BE2C (cell line): ENCODE results near the gene RGS9BP.

ENCODE experiments used
- DNase-seq: peaks from one replicate; pipeline ENCODE4 v3.0.0-alpha.2; 2020
- H3K27me3 ChIP-seq: fragments of 250-450 bp; sonication (Bioruptor Pico); 2 replicates; pipeline ENCODE4 v1.5.1; 2020; ENCODE audit warnings: mild to moderate bottlenecking
- H3K36me3 ChIP-seq: fragments of 250-450 bp; sonication (Bioruptor Pico); 2 replicates; pipeline ENCODE4 v1.5.1; 2020; ENCODE audit warnings: mild to moderate bottlenecking
- H3K4me1 ChIP-seq: fragments of 250-450 bp; sonication (Bioruptor Pico); 2 replicates; pipeline ENCODE4 v1.5.1; 2020
- H3K4me3 ChIP-seq: 2 replicates; pipeline ENCODE4 v1.5.1; 2011; ENCODE audit warnings: low read depth, low read length
- H3K9me3 ChIP-seq: fragments of 250-450 bp; sonication (Bioruptor Pico); 2 replicates; pipeline ENCODE4 v1.5.1; 2020
- TF ChIP-seq, protein P1 (sequence below): IDR thresholded peaks from 2 replicates; pipeline ENCODE4 v1.5.1; 2012; ENCODE audit warnings: mild to moderate bottlenecking, low read depth, low read length

RGS9BP gene

DNA sequence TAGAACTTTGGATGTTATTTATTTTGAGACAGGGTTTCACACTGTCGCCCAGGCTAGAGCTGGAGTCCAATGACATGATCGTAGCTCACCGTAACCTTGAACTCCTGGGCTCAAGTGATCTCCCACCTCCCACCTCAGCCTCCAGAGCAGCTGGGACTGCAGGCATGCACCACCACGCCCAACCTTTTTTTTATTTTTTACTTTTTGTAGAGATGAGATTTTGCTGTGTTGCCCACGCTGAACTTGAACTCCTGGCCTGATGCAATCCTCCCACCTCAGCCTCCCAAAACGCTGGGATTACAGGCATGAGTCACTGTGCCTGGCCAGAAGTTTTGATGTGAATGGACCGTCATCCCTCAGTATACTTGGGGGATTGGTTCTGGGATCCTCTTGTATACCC, 14.3 kb upstream of the RGS9BP start:
- Histone ChIP-seq H3K27me3 (no peaks in the 10 kb centered on the region), H3K36me3 (peaks cover 7% of the 10 kb centered on the region), H3K4me1 (no peaks in the 10 kb centered on the region), H3K9me3 (no peaks in the 10 kb centered on the region), H3K4me3 (no peak overlapping the region)
- TF ChIP-seq, protein P1, sequence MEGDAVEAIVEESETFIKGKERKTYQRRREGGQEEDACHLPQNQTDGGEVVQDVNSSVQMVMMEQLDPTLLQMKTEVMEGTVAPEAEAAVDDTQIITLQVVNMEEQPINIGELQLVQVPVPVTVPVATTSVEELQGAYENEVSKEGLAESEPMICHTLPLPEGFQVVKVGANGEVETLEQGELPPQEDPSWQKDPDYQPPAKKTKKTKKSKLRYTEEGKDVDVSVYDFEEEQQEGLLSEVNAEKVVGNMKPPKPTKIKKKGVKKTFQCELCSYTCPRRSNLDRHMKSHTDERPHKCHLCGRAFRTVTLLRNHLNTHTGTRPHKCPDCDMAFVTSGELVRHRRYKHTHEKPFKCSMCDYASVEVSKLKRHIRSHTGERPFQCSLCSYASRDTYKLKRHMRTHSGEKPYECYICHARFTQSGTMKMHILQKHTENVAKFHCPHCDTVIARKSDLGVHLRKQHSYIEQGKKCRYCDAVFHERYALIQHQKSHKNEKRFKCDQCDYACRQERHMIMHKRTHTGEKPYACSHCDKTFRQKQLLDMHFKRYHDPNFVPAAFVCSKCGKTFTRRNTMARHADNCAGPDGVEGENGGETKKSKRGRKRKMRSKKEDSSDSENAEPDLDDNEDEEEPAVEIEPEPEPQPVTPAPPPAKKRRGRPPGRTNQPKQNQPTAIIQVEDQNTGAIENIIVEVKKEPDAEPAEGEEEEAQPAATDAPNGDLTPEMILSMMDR, result no peak
- no peak for DNase-seq

DNA sequence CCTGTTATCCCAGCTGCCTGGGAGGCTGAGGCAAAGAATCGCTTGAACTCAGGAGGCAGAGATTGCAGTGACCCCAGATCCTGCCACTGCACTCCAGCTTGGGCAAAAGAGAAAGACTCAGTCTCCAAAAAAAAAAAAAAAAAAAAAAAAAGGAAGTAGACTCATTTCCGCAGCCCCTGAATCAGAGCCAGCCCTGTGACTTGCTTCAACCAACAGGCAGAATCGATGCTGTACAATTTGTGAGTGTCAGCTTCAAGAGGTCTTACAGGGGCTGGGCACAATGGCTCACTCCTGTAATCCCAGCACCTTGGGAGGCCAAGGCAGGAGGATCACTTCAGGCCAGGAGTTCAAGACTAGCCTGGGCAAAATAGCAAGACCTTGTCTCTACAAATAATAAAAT, 13.5 kb upstream of the RGS9BP start:
- no peaks in the 10 kb centered on the region for H3K4me1 ChIP-seq
- no peak overlapping the region for H3K4me3 ChIP-seq
- H3K36me3 ChIP-seq, result peaks cover 5% of the 10 kb centered on the region
- no peaks in the 10 kb centered on the region for H3K27me3 ChIP-seq
- TF ChIP-seq, protein P1, result no peak
- no peaks in the 10 kb centered on the region for H3K9me3 ChIP-seq
- DNase-seq, result no peak

DNA sequence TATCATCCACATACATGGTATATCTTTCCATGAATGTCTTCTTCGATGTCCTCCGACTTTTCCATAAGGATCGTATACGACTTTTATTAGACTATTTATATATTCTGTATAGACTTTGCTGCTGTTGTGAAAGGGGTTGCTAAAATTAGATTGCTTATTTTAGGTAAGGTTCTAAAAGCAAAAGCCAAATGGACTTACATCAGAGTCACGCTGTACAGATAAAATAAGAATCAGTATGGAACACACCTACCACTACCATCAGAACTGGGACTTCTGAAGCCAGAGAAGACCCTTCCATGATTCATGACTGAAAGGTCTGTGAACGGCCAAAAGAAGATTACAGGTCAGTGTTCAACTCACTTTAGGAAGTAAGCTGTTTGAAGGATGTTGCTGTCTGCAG, 9.6 kb upstream of the RGS9BP start:
- Histone ChIP-seq H3K4me1 (no peaks in the 10 kb centered on the region), H3K27me3 (no peaks in the 10 kb centered on the region), H3K36me3 (no peaks in the 10 kb centered on the region), H3K4me3 (no peak overlapping the region), H3K9me3 (no peaks in the 10 kb centered on the region)
- DNase-seq, result no peak
- TF ChIP-seq, protein P1, result no peak

DNA sequence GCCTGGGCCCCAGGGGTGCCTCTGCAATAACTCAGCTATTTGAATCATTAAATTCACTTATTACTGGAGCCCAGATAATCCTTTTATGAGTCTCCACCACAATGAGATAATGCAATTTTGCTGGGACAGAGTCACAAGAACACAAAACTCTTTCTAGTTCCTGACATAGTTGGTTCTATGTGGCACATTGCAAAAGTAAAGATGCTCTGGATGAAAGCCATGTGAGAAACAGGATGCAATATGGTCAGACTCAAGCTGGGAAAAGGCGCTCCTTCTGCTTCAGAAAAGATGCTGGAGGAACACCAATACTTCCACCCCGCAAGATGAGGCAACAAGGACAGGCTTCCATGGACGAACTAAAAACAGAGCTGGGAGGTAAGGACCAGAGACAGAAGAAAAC, 6.3 kb upstream of the RGS9BP start:
- H3K27me3 ChIP-seq, result no peaks in the 10 kb centered on the region
- H3K36me3 ChIP-seq, result no peaks in the 10 kb centered on the region
- TF ChIP-seq, protein P1, result no peak
- no peaks in the 10 kb centered on the region for H3K4me1 ChIP-seq
- no peaks in the 10 kb centered on the region for H3K9me3 ChIP-seq
- DNase-seq, result no peak
- H3K4me3 ChIP-seq, result no peak overlapping the region

DNA sequence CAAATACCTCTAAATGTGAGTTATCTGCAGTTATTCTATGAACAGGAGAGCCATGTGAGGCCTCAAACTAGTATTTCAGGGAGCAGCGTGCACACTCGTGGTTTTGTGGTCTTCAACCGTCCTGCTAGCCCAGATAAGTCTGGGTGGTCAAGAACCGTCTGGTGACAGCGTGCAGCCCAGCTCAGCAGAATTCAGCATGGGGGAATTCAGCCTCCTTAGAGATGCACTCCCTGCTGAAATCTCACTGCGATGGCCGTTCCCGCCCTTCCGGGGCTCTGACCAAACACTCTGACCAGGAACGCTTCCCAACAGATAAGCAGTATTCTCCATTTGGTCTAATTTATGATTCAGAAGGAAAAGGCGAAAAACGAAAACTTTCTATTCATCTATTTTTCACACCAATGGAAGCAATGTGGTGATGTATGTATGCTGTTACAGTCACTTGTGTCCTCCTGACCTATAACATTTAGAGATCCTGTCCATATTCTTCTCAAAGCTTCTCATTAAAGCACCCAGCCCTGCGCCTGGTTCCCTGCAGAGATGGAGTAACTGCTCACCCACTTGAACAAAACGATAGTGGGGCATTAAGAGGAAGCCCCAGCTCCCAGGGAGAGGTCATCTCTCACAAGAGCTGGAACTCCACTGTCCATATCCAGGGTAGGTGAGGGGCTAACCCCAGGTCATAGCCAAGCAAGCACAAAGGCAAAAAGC, 3.6 kb upstream of the RGS9BP start:
- no peak overlapping the region for H3K4me3 ChIP-seq
- DNase-seq, result no peak
- peaks cover 14% of the 10 kb centered on the region for H3K27me3 ChIP-seq
- H3K4me1 ChIP-seq, result no peaks in the 10 kb centered on the region
- H3K9me3 ChIP-seq, result no peaks in the 10 kb centered on the region; the same call in 1 of the 2 replicates
- TF ChIP-seq, protein P1, result no peak
- no peaks in the 10 kb centered on the region for H3K36me3 ChIP-seq

DNA sequence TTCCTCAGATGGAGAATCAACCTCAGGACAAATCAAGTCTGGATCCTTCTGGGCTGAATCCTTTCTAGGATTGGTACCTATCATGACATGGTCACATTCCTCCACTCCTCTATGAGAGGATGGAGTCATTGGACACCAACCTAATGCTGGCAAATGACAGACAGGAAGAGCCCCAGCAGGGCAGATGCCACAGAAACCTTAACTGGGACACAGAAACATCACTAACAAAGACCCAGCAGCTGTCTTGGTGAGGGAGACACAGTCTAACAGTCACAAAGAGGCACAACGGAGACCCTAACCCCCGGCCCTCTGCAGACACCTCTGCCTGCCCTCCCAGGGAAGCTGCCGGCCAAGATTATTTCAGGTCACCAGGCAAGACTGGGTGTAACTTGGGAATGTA, 2.8 kb upstream of the RGS9BP start:
- Histone ChIP-seq H3K27me3 (peaks cover 21% of the 10 kb centered on the region), H3K4me1 (no peaks in the 10 kb centered on the region), H3K9me3 (no peaks in the 10 kb centered on the region; the same call in 1 of the 2 replicates), H3K36me3 (no peaks in the 10 kb centered on the region), H3K4me3 (no peak overlapping the region)
- DNase-seq, result no peak
- TF ChIP-seq, protein P1, result no peak
